HCT116 (cell line): ENCODE measurements around the gene DPP10. TPM values are rescaled to one million over a fixed set of nuclear protein-coding genes. Genes with fewer than 3 reads are reported as not detected.

Experiments used
- ATAC-seq: fragments of 200-7000 bp; cut with Tn5 transposase; 2 replicates; pipeline ENCODE4 v1.9.1; 2020; ENCODE audit warnings: mild to moderate bottlenecking, moderate library complexity
- BruUV-seq: library from RNA; stranded (reverse); fragments of 400-500 nt; replicated peaks from 2 replicates; lab custom pipeline; 2021; lab: Mats Ljungman, UMichigan
- CTCF ChIA-PET: fragments of 300-600 bp; sonication (Branson Sonifier 250); formaldehyde crosslinking; loops from one replicate; lab custom pipeline; 2021; ENCODE audit warnings: antibody characterized with exemption; lab: Charles Lee
- POLR2A ChIA-PET: fragments of 300-600, 350-600 bp; sonication (Branson Sonifier 250); formaldehyde crosslinking; loops from one replicate; lab custom pipeline; 2021; ENCODE audit warnings: antibody characterized with exemption; lab: Charles Lee
- RAD21 ChIA-PET, 2 experiments: fragments of 300-600 bp; sonication (Branson Sonifier 250); formaldehyde crosslinking; loops; one replicate each; lab custom pipeline; 2023; ENCODE audit warnings: low total read pairs in 2 of 2; ENCODE audit not compliant: uncharacterized antibody in 2 of 2, unreplicated experiment in 2 of 2, low non-redundant PET in 1 of 2; lab: Charles Lee
- DNase-seq: peaks from one replicate; pipeline ENCODE4 v3.0.0-alpha.2; 2010; ENCODE audit warnings: low read depth, low spot score
- H2AFZ ChIP-seq: fragments of 200-600 bp; shearing (Covaris generic), sonication (generic); 2 replicates; pipeline ENCODE4 v1.6.1; 2017; ENCODE audit warnings: low read depth, mixed run types, mixed read lengths, antibody characterized with exemption, low read length; ENCODE audit not compliant: poor library complexity, severe bottlenecking
- H3K27ac ChIP-seq: 2 replicates; pipeline ENCODE4 v1.5.1; 2012; ENCODE audit warnings: low read depth, low read length
- H3K27me3 ChIP-seq: fragments of 200-600 bp; sonication (generic); 2 replicates; pipeline ENCODE4 v1.6.1; 2016; ENCODE audit warnings: mixed run types, low read length, mixed read lengths; ENCODE audit not compliant: insufficient read depth
- H3K36me3 ChIP-seq, 2 experiments: fragments of 200-500 bp in 1 of 2; fragments of 200-600 bp in 1 of 2; sonication (Bioruptor generic) in 1 of 2; sonication (generic) in 1 of 2; 2 replicates each; pipeline versions ENCODE4 v1.5.1 to v1.6.1; 2014 to 2016; ENCODE audit warnings: low read length in 2 of 2, inconsistent platforms in 1 of 2, mixed read lengths in 1 of 2, mixed run types in 1 of 2; ENCODE audit not compliant: insufficient read depth in 2 of 2, control insufficient read depth in 1 of 2
- H3K4me1 ChIP-seq, 2 experiments: fragments of 200-600 bp in 1 of 2; sonication (generic) in 1 of 2; 2 replicates each; pipeline versions ENCODE4 v1.5.1 to v1.6.1; 2012 to 2017; ENCODE audit warnings: low read length in 2 of 2, inconsistent platforms in 1 of 2, mild to moderate bottlenecking in 1 of 2, mixed read lengths in 1 of 2, mixed run types in 1 of 2, moderate library complexity in 1 of 2; ENCODE audit not compliant: insufficient read depth in 2 of 2, control insufficient read depth in 1 of 2
- H3K4me2 ChIP-seq: fragments of 200-600 bp; sonication (generic); 2 replicates; pipeline ENCODE4 v1.6.1; 2017; ENCODE audit warnings: mixed run types, low read length, mixed read lengths
- H3K4me3 ChIP-seq, 2 experiments: fragments of 200-600 bp in 1 of 2; sonication (generic) in 1 of 2; replicated peaks in 1 of 2; 2 replicates each; pipeline ENCODE4 v1.5.1; 2011 to 2016; ENCODE audit warnings: low read length in 2 of 2, control low read depth in 1 of 2, low read depth in 1 of 2, mild to moderate bottlenecking in 1 of 2, mixed read lengths in 1 of 2, mixed run types in 1 of 2
- H3K79me2 ChIP-seq: fragments of 200-600 bp; sonication (generic); 2 replicates; pipeline ENCODE4 v1.6.1; 2017; ENCODE audit warnings: mild to moderate bottlenecking, mixed run types, low read length, moderate library complexity, mixed read lengths; ENCODE audit not compliant: insufficient read depth
- H3K9ac ChIP-seq: fragments of 200-600 bp; sonication (generic); 2 replicates; pipeline ENCODE4 v1.6.1; 2016; ENCODE audit warnings: low read length, mixed read lengths
- H3K9me2 ChIP-seq: fragments of 200-600 bp; sonication (generic), shearing (Covaris generic); 2 replicates; pipeline ENCODE4 v1.6.1; 2017; ENCODE audit warnings: mixed run types, mild to moderate bottlenecking, moderate library complexity; ENCODE audit not compliant: insufficient read depth
- H3K9me3 ChIP-seq, 2 experiments: fragments of 200-500 bp in 1 of 2; fragments of 200-600 bp in 1 of 2; sonication (Bioruptor generic) in 1 of 2; sonication (generic) in 1 of 2; 2 replicates each; pipeline ENCODE4 v1.6.1; 2014 to 2017; ENCODE audit warnings: low read length in 2 of 2, mixed read lengths in 2 of 2, inconsistent platforms in 1 of 2, low read depth in 1 of 2, mild to moderate bottlenecking in 1 of 2, mixed run types in 1 of 2, moderate library complexity in 1 of 2; ENCODE audit not compliant: control insufficient read depth in 1 of 2, insufficient read depth in 1 of 2
- H4K20me1 ChIP-seq: fragments of 200-600 bp; sonication (generic), shearing (Covaris generic); 2 replicates; pipeline ENCODE4 v1.6.1; 2017; ENCODE audit warnings: mixed run types, mild to moderate bottlenecking, moderate library complexity; ENCODE audit not compliant: insufficient read depth
- CBX3 ChIP-seq: IDR thresholded peaks from 2 replicates; pipeline ENCODE4 v1.6.1; 2012; ENCODE audit warnings: low read depth
- CEBPB ChIP-seq: IDR thresholded peaks from 2 replicates; pipeline ENCODE4 v1.6.1; 2012; ENCODE audit warnings: low read depth
- EZH2 ChIP-seq: fragments of 200-600 bp; sonication (generic); IDR thresholded peaks from 2 replicates; pipeline ENCODE4 v1.6.1; 2017; ENCODE audit warnings: antibody characterized with exemption, mixed run types
- EZH2phosphoT487 ChIP-seq: fragments of 200-600 bp; IDR thresholded peaks from 2 replicates; pipeline ENCODE4 v1.6.1; 2018; ENCODE audit warnings: antibody characterized with exemption, borderline replicate concordance
- FOSL1 ChIP-seq: IDR thresholded peaks from 2 replicates; pipeline ENCODE4 v1.6.1; 2012; ENCODE audit warnings: low read depth
- POLR2A ChIP-seq: IDR thresholded peaks from 2 replicates; pipeline ENCODE4 v1.7.0; 2011; ENCODE audit warnings: borderline replicate concordance; ENCODE audit not compliant: insufficient read depth, insufficient read length; ENCODE audit errors: extremely low read depth
- RAD21 ChIP-seq: IDR thresholded peaks from 2 replicates; pipeline ENCODE4 v1.6.1; 2012; ENCODE audit warnings: low read depth, mild to moderate bottlenecking
- SP1 ChIP-seq: IDR thresholded peaks from 2 replicates; pipeline ENCODE4 v1.6.1; 2012; ENCODE audit warnings: low read depth
- SRF ChIP-seq: IDR thresholded peaks from 2 replicates; pipeline ENCODE4 v1.6.1; 2012; ENCODE audit warnings: low read depth
- YY1 ChIP-seq: IDR thresholded peaks from 2 replicates; pipeline ENCODE4 v1.6.1; 2011; ENCODE audit warnings: low read length, low read depth, moderate library complexity, mild to moderate bottlenecking; ENCODE audit not compliant: insufficient replicate concordance; ENCODE audit errors: extremely low read depth
- ZNF274 ChIP-seq: fragments of 200-500 bp; sonication (Bioruptor generic); IDR thresholded peaks from 2 replicates; pipeline ENCODE4 v1.6.1; 2014; ENCODE audit warnings: mild to moderate bottlenecking, low read depth, low read length, inconsistent platforms
- intact Hi-C: fragments of 100-400 bp; cut with micrococcal nuclease; formaldehyde crosslinking; loops from 2 replicates; pipeline ENCODE4 v1.10.0; 2022
- total RNA-seq: library from RNA; stranded (reverse); gene quantifications from one replicate; pipeline ENCODE4 v1.2.1, GENCODE V29; 2021; ENCODE audit not compliant: unreplicated experiment
- TF ChIP-seq, protein P1 (sequence below): IDR thresholded peaks from 2 replicates; pipeline ENCODE4 v1.6.1; 2011; ENCODE audit warnings: mild to moderate bottlenecking, low read length, moderate library complexity; ENCODE audit not compliant: insufficient replicate concordance; ENCODE audit errors: extremely low read depth
- TF ChIP-seq, protein P2 (sequence below): IDR thresholded peaks from 2 replicates; pipeline ENCODE4 v1.6.1; 2012

Gene DPP10
- total RNA-seq, 1 experiment from 2014 or later, result not detected

DNA sequence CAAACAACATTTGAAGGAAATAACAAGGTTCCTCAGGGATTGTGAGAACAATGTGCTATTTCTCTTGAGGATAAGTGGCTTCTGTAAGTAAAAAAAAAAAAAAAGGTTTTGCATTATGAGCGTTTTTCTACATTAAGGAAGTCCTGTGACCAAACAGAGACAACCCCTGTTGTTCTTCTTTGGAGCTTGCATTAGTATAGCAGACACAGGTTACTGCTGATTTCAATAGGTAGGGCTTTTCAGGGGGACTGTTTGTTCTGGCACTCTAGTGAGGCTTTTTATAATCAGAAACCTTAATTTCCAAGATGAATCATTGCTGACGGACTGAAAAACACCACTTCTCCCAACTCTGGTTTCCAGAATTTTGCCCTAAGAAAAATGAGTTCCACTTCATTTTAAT, 8.2 kb downstream of the DPP10 start:
- Histone ChIP-seq H3K4me2 (no peak overlapping the region), H3K9me3 (peaks cover 0 to 7% of the 10 kb centered on the region in 2 experiments; a peak in 2 of 4 replicates), H3K4me1 (no peaks in the 10 kb centered on the region), H3K27me3 (no peaks in the 10 kb centered on the region), H3K9ac (no peak overlapping the region), H2AFZ (no peak overlapping the region), H3K4me3 (no peak overlapping the region), H3K27ac (no peak overlapping the region), H3K9me2 (no peaks in the 10 kb centered on the region), H3K79me2 (no peaks in the 10 kb centered on the region), H3K36me3 (no peaks in the 10 kb centered on the region), H4K20me1 (no peaks in the 10 kb centered on the region)
- ATAC-seq (no peak), DNase-seq (no peak)
- intact Hi-C loops, result no loop called here
- ChIA-PET CTCF (no interaction called here), POLR2A (no interaction called here), RAD21 (no interaction called here)
- no TSS peak for BruUV-seq
- TF ChIP-seq POLR2A, result no peak
- no peak for TF ChIP-seq FOSL1
- no peak for TF ChIP-seq EZH2phosphoT487
- no peak for TF ChIP-seq YY1
- no peak for TF ChIP-seq SRF
- TF ChIP-seq, protein P1, sequence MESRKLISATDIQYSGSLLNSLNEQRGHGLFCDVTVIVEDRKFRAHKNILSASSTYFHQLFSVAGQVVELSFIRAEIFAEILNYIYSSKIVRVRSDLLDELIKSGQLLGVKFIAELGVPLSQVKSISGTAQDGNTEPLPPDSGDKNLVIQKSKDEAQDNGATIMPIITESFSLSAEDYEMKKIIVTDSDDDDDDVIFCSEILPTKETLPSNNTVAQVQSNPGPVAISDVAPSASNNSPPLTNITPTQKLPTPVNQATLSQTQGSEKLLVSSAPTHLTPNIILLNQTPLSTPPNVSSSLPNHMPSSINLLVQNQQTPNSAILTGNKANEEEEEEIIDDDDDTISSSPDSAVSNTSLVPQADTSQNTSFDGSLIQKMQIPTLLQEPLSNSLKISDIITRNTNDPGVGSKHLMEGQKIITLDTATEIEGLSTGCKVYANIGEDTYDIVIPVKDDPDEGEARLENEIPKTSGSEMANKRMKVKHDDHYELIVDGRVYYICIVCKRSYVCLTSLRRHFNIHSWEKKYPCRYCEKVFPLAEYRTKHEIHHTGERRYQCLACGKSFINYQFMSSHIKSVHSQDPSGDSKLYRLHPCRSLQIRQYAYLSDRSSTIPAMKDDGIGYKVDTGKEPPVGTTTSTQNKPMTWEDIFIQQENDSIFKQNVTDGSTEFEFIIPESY, result no peak
- no peak for TF ChIP-seq CEBPB
- TF ChIP-seq, protein P2, sequence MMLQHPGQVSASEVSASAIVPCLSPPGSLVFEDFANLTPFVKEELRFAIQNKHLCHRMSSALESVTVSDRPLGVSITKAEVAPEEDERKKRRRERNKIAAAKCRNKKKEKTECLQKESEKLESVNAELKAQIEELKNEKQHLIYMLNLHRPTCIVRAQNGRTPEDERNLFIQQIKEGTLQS, result no peak
- TF ChIP-seq ZNF274, result no peak
- no peak for TF ChIP-seq CBX3
- no peak for TF ChIP-seq RAD21
- no peak for TF ChIP-seq SP1
- no peak for TF ChIP-seq EZH2
